A673 (cell line): ENCODE results near the gene GULP1.

ENCODE experiments used
- CTCF ChIP-seq: fragments of 300-800, 200-600 bp; sonication (generic); conservative IDR thresholded peaks from 2 replicates; pipeline ENCODE4 v1.5.1; 2017; ENCODE audit warnings: low read depth, mild to moderate bottlenecking, antibody characterized with exemption, low read length, moderate library complexity, mixed read lengths
- EZH2 ChIP-seq: fragments of 200-600 bp; sonication (generic); IDR thresholded peaks from 2 replicates; pipeline ENCODE4 v1.6.1; 2017; ENCODE audit warnings: borderline replicate concordance, low read depth, mild to moderate bottlenecking, mixed read lengths, antibody characterized with exemption, low read length; ENCODE audit not compliant: poor library complexity, severe bottlenecking

GRCh38 chr2:188580738-188581137, 289.1 kb downstream of the GULP1 start:
- TF ChIP-seq CTCF (no peak), EZH2 (no peak)
